Measurements from ENCODE around the gene ZNF275.
"Not testable (repeated sequence)": the region's sequence is repeated elsewhere in the genome, so short reads cannot be mapped to it uniquely, and the experiment has no call there.

ZNF275 gene

GRCh38 chrX:153384973-153385372 lies 51.0 kb downstream of the ZNF275 start:
- DNase-seq (ENCODE audit: insufficient read length, low spot score); FAIRE-seq: not testable (repeated sequence)

GRCh38 chrX:153386097-153386496 lies 52.1 kb downstream of the ZNF275 start:
- FAIRE-seq (no peak), DNase-seq (ENCODE audit: insufficient read length, low spot score) (no peak)

- no peak for FAIRE-seq
- no peak for DNase-seq (ENCODE audit: insufficient read length, low spot score)
These were observed 53.4 kb downstream of the ZNF275 start for GRCh38 chrX:153387345-153387744.

GRCh38 chrX:153387987-153388721 lies 54.2 kb downstream of the ZNF275 start:
- FAIRE-seq (no peak), DNase-seq (ENCODE audit: insufficient read length, low spot score) (no peak)

- DNase-seq (ENCODE audit: insufficient read length, low spot score) (no peak), FAIRE-seq (no peak)
These were observed 54.9 kb downstream of the ZNF275 start for GRCh38 chrX:153388722-153389459.

GRCh38 chrX:153389460-153389768 lies 55.5 kb downstream of the ZNF275 start:
- not testable (repeated sequence) for DNase-seq (ENCODE audit: insufficient read length, low spot score); FAIRE-seq

GRCh38 chrX:153392642-153393321 lies 58.8 kb downstream of the ZNF275 start:
- FAIRE-seq (no peak), DNase-seq (ENCODE audit: insufficient read length, low spot score) (no peak)

- DNase-seq (ENCODE audit: insufficient read length, low spot score) (no peak), FAIRE-seq (no peak)
These were observed 60.7 kb downstream of the ZNF275 start for GRCh38 chrX:153394612-153395011.

- DNase-seq (ENCODE audit: insufficient read length, low spot score) (no peak), FAIRE-seq (no peak)
These were observed 61.8 kb downstream of the ZNF275 start for GRCh38 chrX:153395613-153396319.

- DNase-seq (ENCODE audit: insufficient read length, low spot score) (no peak), FAIRE-seq (no peak)
These were observed 62.6 kb downstream of the ZNF275 start for GRCh38 chrX:153396320-153397195.

GRCh38 chrX:153397256-153397960 lies 63.5 kb downstream of the ZNF275 start:
- FAIRE-seq (no peak), DNase-seq (ENCODE audit: insufficient read length, low spot score) (no peak)

- FAIRE-seq (no peak), DNase-seq (ENCODE audit: insufficient read length, low spot score) (no peak)
These were observed 64.5 kb downstream of the ZNF275 start for GRCh38 chrX:153398275-153398960.

GRCh38 chrX:153400146-153401132 lies 66.5 kb downstream of the ZNF275 start:
- DNase-seq (ENCODE audit: insufficient read length, low spot score), result peak; percentile 80
- no peak for FAIRE-seq

GRCh38 chrX:153401133-153401764 lies 67.3 kb downstream of the ZNF275 start, which contains the start of gene PNMA6E:
PNMA6E (minus strand) TSS chrX:153401350; CDS start chrX:153398849, 2,501 bp downstream.
- DNase-seq (ENCODE audit: insufficient read length, low spot score) (no peak), FAIRE-seq (no peak)

Data from GM19239 (cell line).